Measurements from ENCODE around the gene SRSF12.

DNA sequence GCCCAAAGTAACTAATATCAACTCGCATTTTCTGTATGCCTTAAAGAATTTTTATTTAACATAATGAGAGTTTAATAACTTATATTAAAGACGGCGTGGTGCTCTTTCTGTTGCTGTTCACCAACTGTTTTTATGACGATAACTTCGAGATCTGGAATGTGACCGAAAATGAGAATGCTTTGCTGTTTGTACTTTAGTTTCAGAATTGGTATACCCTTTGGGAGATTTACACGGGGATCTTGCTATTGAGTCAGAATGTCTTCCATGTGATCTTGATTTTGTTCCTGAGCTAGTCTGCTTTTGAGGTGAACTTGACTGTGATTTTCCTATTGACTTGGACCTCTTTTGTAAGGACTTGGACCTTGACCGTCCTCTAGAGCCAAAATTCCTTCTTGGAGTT is 19.4 kb downstream of the SRSF12 start:
- TF ChIP-seq, protein P1, sequence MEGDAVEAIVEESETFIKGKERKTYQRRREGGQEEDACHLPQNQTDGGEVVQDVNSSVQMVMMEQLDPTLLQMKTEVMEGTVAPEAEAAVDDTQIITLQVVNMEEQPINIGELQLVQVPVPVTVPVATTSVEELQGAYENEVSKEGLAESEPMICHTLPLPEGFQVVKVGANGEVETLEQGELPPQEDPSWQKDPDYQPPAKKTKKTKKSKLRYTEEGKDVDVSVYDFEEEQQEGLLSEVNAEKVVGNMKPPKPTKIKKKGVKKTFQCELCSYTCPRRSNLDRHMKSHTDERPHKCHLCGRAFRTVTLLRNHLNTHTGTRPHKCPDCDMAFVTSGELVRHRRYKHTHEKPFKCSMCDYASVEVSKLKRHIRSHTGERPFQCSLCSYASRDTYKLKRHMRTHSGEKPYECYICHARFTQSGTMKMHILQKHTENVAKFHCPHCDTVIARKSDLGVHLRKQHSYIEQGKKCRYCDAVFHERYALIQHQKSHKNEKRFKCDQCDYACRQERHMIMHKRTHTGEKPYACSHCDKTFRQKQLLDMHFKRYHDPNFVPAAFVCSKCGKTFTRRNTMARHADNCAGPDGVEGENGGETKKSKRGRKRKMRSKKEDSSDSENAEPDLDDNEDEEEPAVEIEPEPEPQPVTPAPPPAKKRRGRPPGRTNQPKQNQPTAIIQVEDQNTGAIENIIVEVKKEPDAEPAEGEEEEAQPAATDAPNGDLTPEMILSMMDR (conservative IDR thresholded peaks at IDR 0.05; ENCODE audit: low read length) = no peak
- no peak for TF ChIP-seq EZH2phosphoT487 (IDR thresholded peaks at IDR 0.05; ENCODE audit: borderline replicate concordance)
